Skin epidermis (tissue), 12 donors: ENCODE results near the gene KARS1.

Experiments used
- H3K27ac ChIP-seq, 21 experiments: fragments of 200-600 bp; sonication (generic) in 11 of 21; one replicate each; pipeline ENCODE4 v1.5.0; 2020; ENCODE audit warnings: mild to moderate bottlenecking in 3 of 21, inconsistent platforms in 2 of 21, moderate library complexity in 2 of 21
- H3K4me3 ChIP-seq, 7 experiments: fragments of 200-600 bp; sonication (generic) in 2 of 7; one replicate each; pipeline ENCODE4 v1.5.0; 2020; ENCODE audit warnings: inconsistent platforms in 2 of 7, mild to moderate bottlenecking in 2 of 7, moderate library complexity in 1 of 7

The KARS1 gene

GRCh38 chr16:75647492-75648264, at the start of gene KARS1, which contains the start of gene TERF2IP:
Gene KARS1, minus strand, starts transcription at chr16:75647665. Its CDS starts 26 bp downstream, at chr16:75647639.
Gene TERF2IP, plus strand, starts transcription at chr16:75647773. Its CDS starts 110 bp downstream, at chr16:75647883.
- peak within 1 kb of the TSS; percentile 89 to 100 (median 95) for H3K4me3 ChIP-seq
- peak within 1 kb of the TSS; percentile 64 to 98 (median 95) for H3K27ac ChIP-seq

GRCh38 chr16:75695708-75696107, 48.2 kb upstream of the KARS1 start:
- Histone ChIP-seq H3K4me3 (no peak overlapping the region), H3K27ac (no peak overlapping the region)

- Histone ChIP-seq H3K27ac (no peak overlapping the region), H3K4me3 (no peak overlapping the region)
These were observed 39.9 kb upstream of the KARS1 start for GRCh38 chr16:75687361-75687760.

DNA sequence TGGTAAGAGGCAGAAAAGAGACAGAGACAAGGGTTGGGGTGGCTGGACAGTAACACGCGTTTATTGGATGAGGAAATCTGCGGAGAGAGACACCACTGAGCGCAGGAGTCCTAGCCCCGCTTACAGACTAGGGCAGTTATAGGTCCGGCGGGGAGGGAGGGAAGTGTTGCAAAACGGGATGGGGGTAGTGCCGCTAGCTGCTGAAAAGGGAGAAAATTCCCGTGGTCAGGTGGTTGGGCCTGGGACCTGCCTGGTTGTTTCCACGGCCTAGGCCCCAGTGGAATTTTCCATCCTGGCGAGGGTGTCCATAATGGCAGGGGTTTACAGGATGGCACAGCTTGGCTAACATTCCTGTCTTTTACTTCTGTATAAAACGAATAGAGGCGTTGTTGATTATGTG, 34.8 kb upstream of the KARS1 start:
- Histone ChIP-seq H3K4me3 (no peak overlapping the region), H3K27ac (no peak overlapping the region)

GRCh38 chr16:75679366-75679765, 31.9 kb upstream of the KARS1 start:
- Histone ChIP-seq H3K4me3 (no peak overlapping the region), H3K27ac (no peak overlapping the region)

DNA sequence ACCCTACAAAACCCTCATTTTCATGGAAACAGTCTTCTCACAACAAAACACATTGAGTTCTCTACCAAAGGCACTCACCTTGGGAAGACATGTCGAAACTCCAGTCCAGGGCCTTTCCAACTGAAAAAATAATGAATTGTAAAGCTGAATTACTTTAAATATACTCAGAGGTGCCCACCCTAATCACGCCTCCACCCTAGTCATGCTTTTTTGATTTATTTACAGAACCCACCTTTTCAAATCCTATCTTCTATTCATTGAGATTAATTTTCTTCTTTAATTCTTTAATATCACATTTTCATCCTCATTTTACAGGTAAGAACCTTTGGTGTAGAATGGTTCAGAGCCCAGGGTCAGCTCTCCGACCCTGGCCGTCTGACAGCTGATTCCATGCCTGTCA, 29.4 kb upstream of the KARS1 start, which contains the start of gene CPHXL2:
CPHXL2 (minus strand) TSS at position 101 of the 400 bp plus-strand sequence; CDS start at position 91, 10 bp downstream.
- no peak within 1 kb of the TSS for H3K27ac ChIP-seq
- H3K4me3 ChIP-seq = no peak within 1 kb of the TSS

DNA sequence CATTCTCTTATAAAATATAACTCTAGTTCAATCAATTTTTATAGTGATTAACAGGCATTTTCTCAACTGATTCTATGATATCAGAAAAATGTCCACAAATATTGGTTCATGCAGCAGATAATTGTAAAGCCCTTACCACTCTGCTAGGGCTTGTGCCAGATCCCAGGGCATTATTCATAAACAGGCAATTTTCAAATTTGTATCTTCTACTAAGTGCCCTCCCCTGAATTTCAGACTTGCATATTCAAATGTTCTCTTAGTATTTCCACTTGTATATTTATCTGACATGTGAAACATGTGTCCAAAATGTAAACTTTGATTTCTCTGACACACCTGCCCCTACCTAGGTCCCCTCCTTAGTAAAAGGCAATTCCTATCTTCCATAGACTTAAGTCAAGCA, 20.0 kb upstream of the KARS1 start:
- no peak overlapping the region for H3K27ac ChIP-seq
- H3K4me3 ChIP-seq = no peak overlapping the region

DNA sequence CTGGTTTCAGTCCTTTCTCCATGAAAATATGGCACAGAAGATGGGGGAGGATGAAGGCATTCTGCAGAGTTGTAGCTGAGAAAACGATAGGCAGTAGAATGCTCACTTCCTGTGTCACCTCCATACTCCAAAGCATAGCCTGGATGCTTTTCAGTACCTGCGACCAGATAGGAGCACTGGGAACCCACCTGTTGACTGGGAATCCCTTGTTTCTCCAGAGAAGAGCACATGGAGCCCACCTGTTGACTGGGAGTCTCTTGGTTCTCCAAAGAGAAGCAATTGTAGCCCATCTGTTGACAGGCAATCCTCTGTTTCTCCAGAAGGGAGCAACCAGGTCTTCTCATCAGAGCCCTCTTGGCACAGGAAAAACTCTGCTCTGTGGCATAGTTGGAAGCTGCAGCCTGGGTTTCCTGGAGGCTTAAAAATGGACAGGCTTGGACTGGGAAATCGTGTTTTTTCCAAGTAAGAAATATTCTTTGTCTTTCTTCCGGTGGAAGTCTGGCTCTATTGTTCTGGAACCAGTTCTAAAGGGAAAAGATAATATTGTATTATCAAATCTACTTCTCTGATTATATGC, 13.3 kb upstream of the KARS1 start:
- Histone ChIP-seq H3K27ac (no peak overlapping the region), H3K4me3 (no peak overlapping the region)

DNA sequence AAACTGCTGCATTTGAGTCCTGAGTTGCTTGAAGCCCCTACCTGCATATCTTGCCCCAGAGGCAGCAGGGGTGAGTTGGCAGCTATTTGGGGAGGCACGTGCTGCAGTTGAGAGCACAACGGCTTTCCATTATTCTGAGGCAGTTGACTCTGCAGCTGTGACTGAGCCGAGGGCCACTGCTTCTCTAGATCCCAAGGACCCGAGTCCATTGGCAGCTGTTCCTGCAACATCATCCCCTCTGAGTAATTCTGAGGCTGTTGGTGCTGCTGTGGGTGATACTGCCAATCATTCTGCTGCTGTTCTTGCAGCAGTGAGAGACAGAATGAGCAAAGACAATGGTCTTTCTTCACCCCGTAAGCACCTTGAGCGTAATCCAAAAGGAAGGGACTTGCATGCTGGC, 12.9 kb upstream of the KARS1 start:
- no peak overlapping the region for H3K4me3 ChIP-seq
- no peak overlapping the region for H3K27ac ChIP-seq

GRCh38 chr16:75658175-75658574, 10.7 kb upstream of the KARS1 start:
- Histone ChIP-seq H3K27ac (no peak overlapping the region), H3K4me3 (no peak overlapping the region)

GRCh38 chr16:75653922-75654321, 6.5 kb upstream of the KARS1 start:
- no peak overlapping the region for H3K4me3 ChIP-seq
- H3K27ac ChIP-seq = no peak overlapping the region

GRCh38 chr16:75648265-75649076, 1.0 kb upstream of the KARS1 start:
- peak overlapping the region; percentile 89 to 100 (median 95) for H3K4me3 ChIP-seq
- peak overlapping the region; percentile 61 to 98 (median 95) for H3K27ac ChIP-seq

DNA sequence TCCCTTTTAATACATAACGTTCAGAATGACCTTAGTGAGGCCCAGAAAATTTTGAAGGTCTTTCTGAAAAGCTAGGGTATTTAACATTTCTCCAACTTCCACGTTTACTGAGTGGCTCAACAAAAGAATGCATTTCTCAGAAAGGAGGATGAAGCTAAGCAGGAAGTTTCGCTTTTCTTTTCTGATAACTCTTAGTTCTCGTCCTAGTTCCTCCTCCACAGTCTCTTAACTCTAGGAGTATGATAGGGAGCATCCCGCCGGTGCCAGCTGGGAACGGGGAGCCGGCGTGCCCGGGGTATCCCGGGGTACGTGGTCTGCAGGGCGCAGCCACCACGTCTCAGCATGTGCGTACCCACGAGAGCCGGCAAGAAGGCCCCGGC, 363 bp downstream of the KARS1 start:
- Histone ChIP-seq H3K27ac (peak overlapping the region; percentile 64 to 98 (median 95)), H3K4me3 (peak overlapping the region; percentile 89 to 100 (median 95))

- no peak overlapping the region for H3K27ac ChIP-seq
- H3K4me3 ChIP-seq = no peak overlapping the region
These were observed 3.0 kb downstream of the KARS1 start for GRCh38 chr16:75644240-75645012.

DNA sequence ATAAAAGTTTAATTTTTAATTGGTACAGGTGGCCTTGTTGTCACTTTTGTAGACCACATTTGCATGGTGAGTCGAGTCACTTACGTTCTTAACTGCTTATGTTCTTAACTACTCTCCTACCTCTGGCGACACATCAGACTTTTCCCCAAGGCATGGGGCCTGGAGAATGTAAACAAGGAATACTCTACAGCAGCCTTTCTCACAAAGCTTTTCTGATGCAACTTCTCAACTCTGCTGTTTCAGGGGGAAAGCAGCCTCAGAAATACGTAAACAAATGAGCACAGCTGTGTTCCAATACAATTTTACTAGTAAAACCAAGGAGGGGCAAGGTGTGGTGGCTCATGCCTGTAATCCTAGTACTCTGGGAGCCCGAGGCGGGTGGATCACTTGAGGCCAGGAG, 6.9 kb downstream of the KARS1 start:
- no peak overlapping the region for H3K27ac ChIP-seq

DNA sequence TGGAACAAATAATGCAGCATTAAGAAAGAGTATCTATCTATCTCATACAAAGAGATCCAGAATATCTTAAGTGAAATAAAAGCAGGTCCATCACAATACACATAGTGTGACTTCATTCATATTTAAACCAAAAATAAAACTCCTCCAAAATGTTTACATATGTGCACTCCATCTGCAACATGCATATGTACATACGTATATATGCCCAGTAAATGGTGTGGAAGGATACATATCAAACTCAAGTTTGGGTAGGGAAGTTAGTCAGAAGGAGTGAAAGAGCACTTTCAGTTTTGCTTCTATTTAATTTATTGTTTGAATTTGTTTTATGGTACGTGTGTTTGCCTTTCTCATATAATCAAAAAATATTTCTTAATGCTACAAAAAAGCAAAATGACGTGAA, 12.4 kb downstream of the KARS1 start:
- H3K4me3 ChIP-seq = no peak overlapping the region
- H3K27ac ChIP-seq = no peak overlapping the region

More for the DNA sequence above, 6.9 kb downstream of the KARS1 start:
- no peak overlapping the region for H3K4me3 ChIP-seq

DNA sequence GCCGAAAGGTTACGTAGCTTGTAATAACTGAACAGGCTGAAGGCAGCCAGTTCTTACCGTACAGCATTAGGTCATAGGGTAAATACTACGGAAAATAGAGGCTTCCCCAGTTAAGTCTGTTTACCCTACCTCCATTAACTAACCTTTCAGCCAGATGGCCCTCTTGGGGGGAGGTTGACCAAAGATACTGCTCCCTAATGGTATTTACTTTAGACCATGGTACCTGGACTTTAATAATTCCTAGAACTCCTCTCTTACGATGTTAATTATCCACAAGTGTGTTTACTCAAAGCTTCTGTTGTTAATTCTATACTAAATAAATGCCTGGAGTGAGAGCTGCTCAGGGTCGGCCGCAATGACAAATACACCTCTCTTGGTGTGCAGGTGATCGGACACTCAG, 14.6 kb downstream of the KARS1 start:
- no peak overlapping the region for H3K27ac ChIP-seq
- H3K4me3 ChIP-seq = no peak overlapping the region

DNA sequence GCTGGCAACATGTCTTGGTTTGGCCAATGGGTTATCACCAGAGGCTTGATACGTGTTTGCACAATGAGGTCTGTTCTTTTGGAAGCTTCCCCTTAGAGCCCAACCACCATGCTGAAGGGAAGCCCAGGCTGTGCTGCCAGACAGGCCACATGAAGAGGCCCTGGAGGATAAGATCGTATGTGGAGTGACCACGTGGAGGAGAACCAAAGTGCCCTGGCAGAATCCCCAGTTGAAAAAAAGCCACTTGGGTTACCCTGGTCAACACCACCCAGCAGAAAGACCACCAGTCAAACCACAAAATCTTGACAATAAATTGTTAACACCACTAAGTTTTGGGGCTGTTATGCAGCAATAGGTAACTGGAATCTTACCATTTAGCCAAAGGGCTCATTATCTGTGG, 17.4 kb downstream of the KARS1 start:
- no peak overlapping the region for H3K27ac ChIP-seq

DNA sequence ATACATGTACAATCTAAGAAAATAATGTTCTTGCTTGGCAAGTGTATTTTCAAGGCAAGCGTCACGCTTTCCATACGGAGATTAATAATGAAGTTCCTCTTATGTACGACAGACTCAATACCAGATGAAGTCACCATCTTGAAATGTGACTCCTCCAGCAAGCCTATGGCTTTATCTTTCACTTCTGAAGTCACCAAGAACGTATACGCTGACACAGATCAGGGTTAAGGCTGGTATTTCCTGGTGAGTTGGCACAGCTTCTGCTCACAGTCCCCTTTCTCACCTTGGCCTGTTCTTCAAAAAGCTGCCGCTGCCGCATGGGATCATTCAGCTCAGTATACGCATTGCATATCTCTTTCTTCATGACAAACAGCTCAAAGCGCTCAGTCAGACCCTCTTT, 18.3 kb downstream of the KARS1 start:
- no peak overlapping the region for H3K27ac ChIP-seq

More for the DNA sequence above, 17.4 kb downstream of the KARS1 start:
- H3K4me3 ChIP-seq = no peak overlapping the region

GRCh38 chr16:75628351-75628750, 19.1 kb downstream of the KARS1 start:
- Histone ChIP-seq H3K27ac (peak overlapping the region in 6 of 21 experiments; percentile 18 to 67 (median 46)), H3K4me3 (no peak overlapping the region)

More for the DNA sequence above, 18.3 kb downstream of the KARS1 start:
- H3K4me3 ChIP-seq = no peak overlapping the region
